IPS-NIHi7 (cell line): ENCODE data around the gene SYT17.

Source experiments
- DNase-seq: peaks from one replicate; pipeline ENCODE4 v3.0.0; 2012; ENCODE audit warnings: mixed read lengths; ENCODE audit errors: extremely low spot score

Gene SYT17

GRCh38 chr16:19139436-19140091 lies 28.5 kb upstream of the SYT17 start:
- no peak for DNase-seq

GRCh38 chr16:19140396-19140795 lies 27.6 kb upstream of the SYT17 start:
- DNase-seq, result no peak

- no peak for DNase-seq
Observed at GRCh38 chr16:19142939-19143598, 25.0 kb upstream of the SYT17 start.

GRCh38 chr16:19143599-19143956 lies 24.5 kb upstream of the SYT17 start:
- DNase-seq, result no peak

- DNase-seq, result no peak
Observed at GRCh38 chr16:19145010-19145409, 23.0 kb upstream of the SYT17 start.

GRCh38 chr16:19147126-19147525 lies 20.9 kb upstream of the SYT17 start:
- DNase-seq, result no peak

- DNase-seq, result no peak
Observed at GRCh38 chr16:19147627-19148026, 20.4 kb upstream of the SYT17 start.

- DNase-seq, result no peak
Observed at GRCh38 chr16:19148189-19148588, 19.9 kb upstream of the SYT17 start.

- no peak for DNase-seq
Observed at GRCh38 chr16:19151310-19151709, 16.7 kb upstream of the SYT17 start.

- DNase-seq, result no peak
Observed at GRCh38 chr16:19152042-19152441, 16.0 kb upstream of the SYT17 start.

- peak; percentile 57 for DNase-seq
Observed at GRCh38 chr16:19153876-19154275, 14.2 kb upstream of the SYT17 start.

- DNase-seq, result no peak
Observed at GRCh38 chr16:19162085-19162484, 6.0 kb upstream of the SYT17 start.

GRCh38 chr16:19163215-19163614 lies 4.8 kb upstream of the SYT17 start:
- DNase-seq, result no peak

- DNase-seq, result no peak
Observed at GRCh38 chr16:19164285-19164684, 3.8 kb upstream of the SYT17 start.

- no peak for DNase-seq
Observed at GRCh38 chr16:19165101-19165500, 2.9 kb upstream of the SYT17 start.

GRCh38 chr16:19166500-19166899 lies 1.5 kb upstream of the SYT17 start:
- DNase-seq, result no peak

GRCh38 chr16:19168371-19169081 lies 486 bp downstream of the SYT17 start:
- peak; percentile 42 for DNase-seq

- no peak for DNase-seq
Observed at GRCh38 chr16:19169082-19169639, 1.1 kb downstream of the SYT17 start.

- DNase-seq, result no peak
Observed at GRCh38 chr16:19170043-19170655, 2.1 kb downstream of the SYT17 start.

GRCh38 chr16:19172098-19172780 lies 4.2 kb downstream of the SYT17 start:
- no peak for DNase-seq

GRCh38 chr16:19173059-19173458 lies 5.0 kb downstream of the SYT17 start:
- no peak for DNase-seq
